SK-N-MC (cell line): ENCODE measurements around the gene KRT31.

Experiments
- EZH2 ChIP-seq: fragments of 200-600 bp; sonication (generic); IDR thresholded peaks from one replicate; pipeline ENCODE4 v1.6.1; 2017; ENCODE audit warnings: antibody characterized with exemption
- FOXP2 ChIP-seq: optimal IDR thresholded peaks from 2 replicates; pipeline ENCODE3; 2011; ENCODE audit warnings: mild to moderate bottlenecking, moderate library complexity; ENCODE audit not compliant: insufficient read depth; ENCODE audit errors: extremely low read length, control extremely low read depth
- POLR2AphosphoS5 ChIP-seq: IDR thresholded peaks from 2 replicates; pipeline ENCODE4 v1.6.1; 2012; ENCODE audit warnings: mild to moderate bottlenecking, low read depth, low read length, borderline replicate concordance

- TF ChIP-seq EZH2 (no peak), POLR2AphosphoS5 (no peak), FOXP2 (no peak)
Measured at GRCh38 chr17:41392278-41392677, 5.1 kb downstream of the KRT31 start.
